Central memory CD8-positive, alpha-beta T cell (primary cell): ENCODE results near the gene SLC27A3.

Experiments used
- ATAC-seq: fragments of 150-1000 bp; cut with Tn5 transposase; replicated peaks from 2 replicates; pipeline ENCODE4 v1.10.0; 2022; ENCODE audit warnings: mild to moderate bottlenecking, moderate FRiP score, moderate number of reproducible peaks; ENCODE audit not compliant: poor library complexity, severe bottlenecking; ENCODE audit errors: extremely low read depth
- DNase-seq, 2 donors: peaks; one replicate each; pipeline ENCODE4 v3.0.0; 2021; ENCODE audit warnings: low spot score in 2 of 2
- H3K27ac Mint-ChIP-seq: one replicate; pipeline ENCODE4 v1.8.0; 2022; ENCODE audit warnings: low read depth, mild to moderate bottlenecking, moderate library complexity, mixed read lengths
- H3K27me3 Mint-ChIP-seq: one replicate; pipeline ENCODE4 v1.8.0; 2022; ENCODE audit warnings: mixed read lengths
- H3K36me3 Mint-ChIP-seq: one replicate; pipeline ENCODE4 v1.8.0; 2022; ENCODE audit warnings: mild to moderate bottlenecking, moderate library complexity, mixed read lengths; ENCODE audit not compliant: insufficient read depth
- H3K4me1 Mint-ChIP-seq: one replicate; pipeline ENCODE4 v1.8.0; 2022; ENCODE audit warnings: mixed read lengths
- H3K4me3 Mint-ChIP-seq: one replicate; pipeline ENCODE4 v1.8.0; 2022; ENCODE audit warnings: mild to moderate bottlenecking, moderate library complexity, mixed read lengths
- H3K9me3 Mint-ChIP-seq: one replicate; pipeline ENCODE4 v1.8.0; 2022; ENCODE audit warnings: mixed read lengths

Gene SLC27A3

GRCh38 chr1:153774780-153775457 is at the start of gene SLC27A3:
SLC27A3 (plus strand) TSS chr1:153775407; CDS start chr1:153775498, 91 bp downstream.
- Mint-ChIP-seq H3K4me3 (peak within 1 kb of the TSS; percentile 86), H3K9me3 (no peaks in the 10 kb centered on the region), H3K4me1 (peaks cover 37% of the 10 kb centered on the region), H3K36me3 (peaks cover 8% of the 10 kb centered on the region), H3K27ac (peak within 1 kb of the TSS; percentile 74), H3K27me3 (no peaks in the 10 kb centered on the region)
- ATAC-seq (peak; percentile 16), DNase-seq (no peak)

GRCh38 chr1:153727463-153728304 is 47.5 kb upstream of the SLC27A3 start, which contains the start of gene INTS3:
INTS3 (plus strand) TSS chr1:153728050; CDS start chr1:153728635, 585 bp downstream.
- DNase-seq, result peak; percentile 95 to 99

GRCh38 chr1:153728305-153729066 is 46.7 kb upstream of the SLC27A3 start:
- Mint-ChIP-seq H3K27ac (peak overlapping the region; percentile 98), H3K36me3 (peaks cover 13% of the 10 kb centered on the region), H3K9me3 (no peaks in the 10 kb centered on the region), H3K4me3 (peak overlapping the region; percentile 92), H3K4me1 (peaks cover 31% of the 10 kb centered on the region), H3K27me3 (no peaks in the 10 kb centered on the region)
- no peak for ATAC-seq
- no peak for DNase-seq

More at GRCh38 chr1:153727463-153728304, 47.5 kb upstream of the SLC27A3 start, which contains the start of gene INTS3:
- H3K4me3 Mint-ChIP-seq, result peak within 1 kb of the TSS; percentile 92
- peak; percentile 99 for ATAC-seq
- peaks cover 31% of the 10 kb centered on the region for H3K4me1 Mint-ChIP-seq
- H3K36me3 Mint-ChIP-seq, result peaks cover 13% of the 10 kb centered on the region
- H3K27ac Mint-ChIP-seq, result peak within 1 kb of the TSS; percentile 98
- no peaks in the 10 kb centered on the region for H3K9me3 Mint-ChIP-seq
- H3K27me3 Mint-ChIP-seq, result no peaks in the 10 kb centered on the region

- H3K27me3 Mint-ChIP-seq, result no peaks in the 10 kb centered on the region
- H3K4me3 Mint-ChIP-seq, result no peak overlapping the region
- H3K27ac Mint-ChIP-seq, result no peak overlapping the region
- no peaks in the 10 kb centered on the region for H3K9me3 Mint-ChIP-seq
- peaks cover 20% of the 10 kb centered on the region for H3K36me3 Mint-ChIP-seq
- H3K4me1 Mint-ChIP-seq, result peaks cover 44% of the 10 kb centered on the region
- no peak for DNase-seq
- no peak for ATAC-seq
Measured at GRCh38 chr1:153730468-153730988, 44.7 kb upstream of the SLC27A3 start.

- no peak for ATAC-seq
- H3K27ac Mint-ChIP-seq, result no peak overlapping the region
- no peak overlapping the region for H3K4me3 Mint-ChIP-seq
- no peak for DNase-seq
- H3K9me3 Mint-ChIP-seq, result no peaks in the 10 kb centered on the region
- no peaks in the 10 kb centered on the region for H3K27me3 Mint-ChIP-seq
- H3K4me1 Mint-ChIP-seq, result peaks cover 29% of the 10 kb centered on the region
- peaks cover 13% of the 10 kb centered on the region for H3K36me3 Mint-ChIP-seq
Measured at GRCh38 chr1:153733970-153734369, 41.2 kb upstream of the SLC27A3 start.

GRCh38 chr1:153734396-153735089 is 40.7 kb upstream of the SLC27A3 start:
- Mint-ChIP-seq H3K27me3 (no peaks in the 10 kb centered on the region), H3K9me3 (no peaks in the 10 kb centered on the region), H3K4me1 (peaks cover 24% of the 10 kb centered on the region), H3K4me3 (no peak overlapping the region), H3K36me3 (peaks cover 13% of the 10 kb centered on the region), H3K27ac (no peak overlapping the region)
- no peak for DNase-seq
- ATAC-seq, result no peak

- Mint-ChIP-seq H3K9me3 (no peaks in the 10 kb centered on the region), H3K27me3 (no peaks in the 10 kb centered on the region), H3K4me3 (no peak overlapping the region), H3K27ac (no peak overlapping the region), H3K36me3 (peaks cover 14% of the 10 kb centered on the region), H3K4me1 (peaks cover 24% of the 10 kb centered on the region)
- ATAC-seq, result no peak
- no peak for DNase-seq
Measured at GRCh38 chr1:153735090-153735420, 40.2 kb upstream of the SLC27A3 start.

GRCh38 chr1:153741986-153742385 is 33.2 kb upstream of the SLC27A3 start:
- Mint-ChIP-seq H3K27ac (peak overlapping the region; percentile 4), H3K4me3 (no peak overlapping the region), H3K36me3 (peaks cover 23% of the 10 kb centered on the region), H3K4me1 (peaks cover 25% of the 10 kb centered on the region), H3K9me3 (no peaks in the 10 kb centered on the region), H3K27me3 (no peaks in the 10 kb centered on the region)
- no peak for DNase-seq
- no peak for ATAC-seq

- Mint-ChIP-seq H3K27ac (peak overlapping the region; percentile 4), H3K4me3 (no peak overlapping the region), H3K4me1 (peaks cover 25% of the 10 kb centered on the region), H3K27me3 (no peaks in the 10 kb centered on the region), H3K36me3 (peaks cover 26% of the 10 kb centered on the region), H3K9me3 (no peaks in the 10 kb centered on the region)
- ATAC-seq, result no peak
- DNase-seq, result no peak
Measured at GRCh38 chr1:153742411-153743142, 32.6 kb upstream of the SLC27A3 start.

- no peaks in the 10 kb centered on the region for H3K9me3 Mint-ChIP-seq
- ATAC-seq (no peak), DNase-seq (no peak)
- H3K4me1 Mint-ChIP-seq, result peaks cover 30% of the 10 kb centered on the region
- H3K27me3 Mint-ChIP-seq, result no peaks in the 10 kb centered on the region
- H3K36me3 Mint-ChIP-seq, result peaks cover 29% of the 10 kb centered on the region
- H3K27ac Mint-ChIP-seq, result no peak overlapping the region
- H3K4me3 Mint-ChIP-seq, result no peak overlapping the region
Measured at GRCh38 chr1:153745417-153745816, 29.8 kb upstream of the SLC27A3 start.

GRCh38 chr1:153746174-153746573 is 29.0 kb upstream of the SLC27A3 start:
- Mint-ChIP-seq H3K27ac (no peak overlapping the region), H3K4me1 (peaks cover 30% of the 10 kb centered on the region), H3K4me3 (no peak overlapping the region), H3K9me3 (no peaks in the 10 kb centered on the region), H3K36me3 (peaks cover 34% of the 10 kb centered on the region), H3K27me3 (no peaks in the 10 kb centered on the region)
- no peak for ATAC-seq
- no peak for DNase-seq
